GM19023 (cell line): ENCODE data around the gene WDCP.
"Not testable (repeated sequence)": the region's sequence is repeated elsewhere in the genome, so short reads cannot be mapped to it uniquely, and the experiment has no call there.

Source experiments
- ATAC-seq: cut with Tn5 transposase; IDR thresholded peaks from one replicate; pipeline ENCODE4 v1.9.1; 2021; ENCODE audit warnings: mild to moderate bottlenecking, moderate library complexity; ENCODE audit not compliant: unreplicated experiment

Gene WDCP

DNA sequence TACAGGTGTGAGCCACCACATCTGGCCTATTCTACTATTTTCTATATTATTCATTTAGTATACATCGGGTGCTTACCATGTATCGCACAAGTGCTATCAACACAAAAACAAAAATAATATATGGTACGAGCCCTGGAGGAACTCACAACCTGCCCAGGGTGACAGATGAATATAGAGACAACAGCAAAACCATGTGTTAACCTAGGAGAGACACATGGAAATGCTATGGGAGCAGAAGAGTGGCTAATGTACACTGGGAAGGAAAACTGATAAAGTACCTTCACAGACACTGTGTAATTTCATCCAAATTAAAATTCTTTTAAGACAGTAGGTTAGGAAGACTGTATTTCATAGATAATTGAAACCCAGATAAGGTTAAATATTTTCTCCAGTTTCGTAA lies 25.1 kb upstream of the WDCP start:
- ATAC-seq, result no peak

GRCh38 chr2:24065341-24065740 lies 18.1 kb upstream of the WDCP start:
- ATAC-seq, result no peak

DNA sequence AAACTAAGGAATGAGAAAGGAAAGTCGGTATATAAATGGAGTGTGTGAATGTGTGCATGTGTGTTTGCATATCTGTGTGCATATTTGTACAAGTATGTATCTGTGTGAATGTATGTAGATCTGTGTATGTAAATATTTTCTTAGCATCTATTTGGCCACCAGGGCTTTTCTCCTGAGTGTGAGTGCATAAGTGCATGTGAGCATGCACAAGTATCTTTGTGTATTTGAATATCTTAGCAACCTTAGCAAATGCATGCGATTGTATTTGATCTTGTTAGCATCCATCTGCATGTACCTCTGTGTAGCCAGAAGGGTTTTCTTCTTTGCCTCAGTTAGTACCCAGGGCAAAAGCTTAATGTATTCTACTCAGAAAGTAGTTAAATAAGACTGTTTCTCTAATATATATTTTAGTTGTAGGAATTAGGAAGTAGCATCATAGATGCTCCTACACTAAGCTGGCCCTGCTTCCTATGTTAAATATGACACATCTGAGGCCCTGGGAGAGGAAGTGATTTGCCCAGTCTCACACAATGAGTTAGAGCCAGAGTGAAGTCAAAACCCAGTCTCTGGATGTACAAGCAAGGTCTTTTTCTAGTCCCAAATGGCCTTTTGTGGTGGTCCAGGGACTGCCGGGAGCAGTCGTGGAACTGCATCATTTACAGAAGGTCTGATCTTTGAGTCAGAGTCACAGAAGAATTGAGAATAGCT lies 11.5 kb upstream of the WDCP start:
- no peak for ATAC-seq

DNA sequence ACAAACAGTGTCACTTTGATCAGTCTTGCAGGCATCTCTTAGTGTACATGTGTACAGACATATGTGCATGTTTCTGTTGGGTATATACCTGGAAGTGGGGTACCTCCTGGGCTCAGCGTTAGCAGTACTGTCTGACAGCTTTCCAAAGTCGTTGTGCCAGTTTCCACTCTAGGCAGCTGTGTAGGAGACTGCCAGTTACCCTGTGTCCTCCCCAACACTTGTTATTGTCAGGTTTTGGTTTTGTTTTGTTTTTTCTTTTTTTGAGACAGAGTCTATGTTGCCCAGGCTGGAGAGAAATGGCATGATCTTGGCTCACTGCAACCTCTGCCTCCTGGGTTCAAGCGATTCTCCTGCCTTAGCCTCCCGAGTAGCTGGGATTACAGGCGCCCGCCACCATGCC lies 8.6 kb upstream of the WDCP start:
- no peak for ATAC-seq

DNA sequence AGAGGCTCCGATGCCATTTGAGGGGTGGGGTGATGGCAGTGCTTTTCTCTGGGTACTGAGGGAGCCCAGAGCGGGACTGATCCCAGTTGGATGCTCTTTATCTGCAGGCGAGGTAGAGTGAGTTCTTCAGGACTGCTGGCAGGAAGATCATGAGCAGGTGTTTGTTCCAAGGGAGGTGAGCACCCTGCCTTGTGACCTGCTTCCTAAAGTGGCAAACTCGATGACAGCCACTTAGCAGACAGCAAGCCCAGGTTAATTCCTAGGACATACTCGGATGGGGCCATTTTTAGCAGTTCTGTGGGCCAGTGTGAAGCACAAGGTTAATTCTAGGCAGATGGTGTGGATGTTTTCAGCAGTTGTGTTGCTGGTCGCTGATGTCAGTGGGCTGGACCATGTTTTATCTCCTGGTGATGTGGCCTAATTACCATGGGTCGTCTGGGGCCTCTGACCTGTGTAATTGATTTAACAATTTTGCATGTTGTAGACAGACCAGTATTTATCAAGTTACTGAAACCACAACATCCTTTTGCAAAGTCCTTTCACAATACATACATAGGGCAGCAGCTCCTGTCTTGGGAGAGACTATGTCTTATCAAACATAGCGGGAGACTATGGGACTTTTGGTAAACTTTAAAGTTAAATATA lies 7.3 kb upstream of the WDCP start:
- ATAC-seq, result no peak

DNA sequence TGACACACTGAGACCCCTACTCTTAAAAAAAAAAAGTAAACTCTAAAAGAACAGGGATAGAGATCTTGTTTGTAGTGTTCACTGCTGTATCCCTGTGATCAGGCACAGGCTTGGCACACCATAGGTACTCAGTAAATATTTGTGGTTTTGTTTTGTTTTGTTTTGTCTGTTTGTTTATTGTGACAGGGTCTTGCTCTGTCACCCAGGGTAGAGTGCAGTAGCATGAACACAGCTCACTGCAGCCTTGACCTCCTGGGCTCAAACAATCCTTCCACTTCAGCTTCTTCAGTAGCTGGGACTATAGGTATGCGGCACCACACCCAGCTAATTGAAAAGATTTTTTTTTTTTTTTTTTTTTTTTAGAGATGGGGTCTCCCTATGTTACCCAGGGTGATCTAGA lies 5.8 kb upstream of the WDCP start:
- ATAC-seq, result no peak

- no peak for ATAC-seq
Measured at GRCh38 chr2:24051833-24052232, 4.6 kb upstream of the WDCP start.

DNA sequence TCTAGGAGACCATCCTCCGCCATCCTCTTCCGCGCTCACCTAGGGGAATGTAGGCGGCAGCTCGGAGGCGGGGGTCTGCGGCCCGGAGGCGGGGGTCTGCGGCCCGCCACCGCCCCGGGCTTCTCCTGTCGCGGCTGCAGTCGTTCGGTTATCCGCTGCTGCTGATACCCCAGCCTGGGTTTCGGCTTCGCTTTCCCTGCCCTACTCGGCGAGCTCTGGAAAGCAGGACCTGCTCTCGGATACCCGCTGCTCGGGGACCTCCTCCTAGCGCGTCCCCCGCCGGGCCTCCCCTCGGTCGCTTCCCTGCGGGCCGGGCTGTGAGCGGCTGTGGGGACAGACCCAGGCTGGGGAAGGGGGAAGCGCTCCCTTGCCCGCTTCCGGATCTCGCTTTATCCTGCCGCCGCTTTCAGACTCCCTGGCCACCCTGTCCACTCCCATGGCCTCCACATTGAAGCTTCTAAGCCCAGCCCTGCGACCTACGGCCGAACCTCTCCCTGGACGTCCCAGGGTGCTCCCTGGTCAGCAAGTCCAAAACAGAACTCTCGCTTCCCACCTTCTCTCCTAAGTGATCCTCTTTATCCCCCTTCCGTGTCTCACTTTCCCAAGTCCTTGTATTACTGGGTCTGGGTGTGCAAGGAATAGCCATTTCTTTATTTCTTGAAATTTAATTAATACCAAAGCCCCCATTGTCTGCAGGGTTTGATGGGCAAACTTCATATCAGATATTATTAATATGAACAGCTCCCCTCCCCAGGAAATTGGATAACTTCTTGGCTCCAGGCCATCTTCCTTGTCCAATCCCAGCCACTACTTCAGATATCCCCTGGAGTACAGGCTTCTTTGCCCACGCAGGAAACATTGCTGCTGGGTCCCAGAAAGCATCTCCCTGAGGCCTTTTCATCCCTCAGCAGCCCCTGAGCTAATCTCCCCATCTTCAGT lies 3.1 kb upstream of the WDCP start:
- no peak for ATAC-seq

DNA sequence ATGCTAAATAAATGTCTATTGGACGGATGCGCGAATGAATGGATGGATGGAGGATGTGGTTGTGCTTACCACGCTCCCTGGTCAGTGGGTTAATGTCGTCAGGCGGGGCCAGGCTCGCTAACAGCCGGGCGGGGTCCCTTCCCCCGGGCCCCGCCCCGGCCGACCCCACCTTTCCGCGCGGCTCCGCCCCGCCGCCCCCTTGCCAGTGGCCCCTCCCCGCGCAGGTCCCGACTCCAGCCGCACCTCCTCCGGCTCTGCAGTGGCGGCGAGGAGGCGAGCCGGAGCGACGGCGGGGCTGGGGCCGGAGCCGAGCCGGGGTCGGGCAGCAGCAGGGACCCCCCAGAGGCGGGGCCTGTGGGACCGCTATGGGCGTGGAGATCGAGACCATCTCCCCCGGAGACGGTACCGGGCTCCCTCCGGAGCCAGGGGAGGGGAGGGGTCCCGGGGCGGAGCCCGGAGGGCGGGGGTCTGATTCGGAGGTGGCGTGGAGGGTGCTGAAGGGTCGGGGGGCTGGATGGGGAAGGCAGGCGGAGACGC lies 2.4 kb upstream of the WDCP start, which contains the start of gene FKBP1B:
Gene FKBP1B (plus strand): TSS at position 257 of the 537 bp plus-strand sequence. CDS start 109 bp downstream, at position 366.
- ATAC-seq, result no peak

GRCh38 chr2:24048769-24049484 lies 1.7 kb upstream of the WDCP start:
- ATAC-seq, result no peak

GRCh38 chr2:24047703-24048033 lies 477 bp upstream of the WDCP start:
- no peak for ATAC-seq

DNA sequence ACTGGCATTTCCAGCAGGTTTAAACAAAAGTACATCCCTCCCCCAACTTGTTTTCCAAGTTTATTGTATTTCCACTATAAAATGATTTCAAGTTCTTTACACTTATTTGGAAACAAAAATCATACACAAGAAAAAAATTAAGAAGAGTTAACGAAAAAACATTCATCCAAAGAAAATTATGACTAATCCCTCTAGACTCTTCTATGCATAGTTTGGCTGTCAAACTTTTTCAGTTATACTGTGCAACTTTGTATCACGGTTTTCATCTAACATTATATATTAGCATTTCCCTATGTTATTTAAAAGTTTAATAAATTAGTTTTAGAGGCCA lies 627 bp downstream of the WDCP start:
- no peak for ATAC-seq

DNA sequence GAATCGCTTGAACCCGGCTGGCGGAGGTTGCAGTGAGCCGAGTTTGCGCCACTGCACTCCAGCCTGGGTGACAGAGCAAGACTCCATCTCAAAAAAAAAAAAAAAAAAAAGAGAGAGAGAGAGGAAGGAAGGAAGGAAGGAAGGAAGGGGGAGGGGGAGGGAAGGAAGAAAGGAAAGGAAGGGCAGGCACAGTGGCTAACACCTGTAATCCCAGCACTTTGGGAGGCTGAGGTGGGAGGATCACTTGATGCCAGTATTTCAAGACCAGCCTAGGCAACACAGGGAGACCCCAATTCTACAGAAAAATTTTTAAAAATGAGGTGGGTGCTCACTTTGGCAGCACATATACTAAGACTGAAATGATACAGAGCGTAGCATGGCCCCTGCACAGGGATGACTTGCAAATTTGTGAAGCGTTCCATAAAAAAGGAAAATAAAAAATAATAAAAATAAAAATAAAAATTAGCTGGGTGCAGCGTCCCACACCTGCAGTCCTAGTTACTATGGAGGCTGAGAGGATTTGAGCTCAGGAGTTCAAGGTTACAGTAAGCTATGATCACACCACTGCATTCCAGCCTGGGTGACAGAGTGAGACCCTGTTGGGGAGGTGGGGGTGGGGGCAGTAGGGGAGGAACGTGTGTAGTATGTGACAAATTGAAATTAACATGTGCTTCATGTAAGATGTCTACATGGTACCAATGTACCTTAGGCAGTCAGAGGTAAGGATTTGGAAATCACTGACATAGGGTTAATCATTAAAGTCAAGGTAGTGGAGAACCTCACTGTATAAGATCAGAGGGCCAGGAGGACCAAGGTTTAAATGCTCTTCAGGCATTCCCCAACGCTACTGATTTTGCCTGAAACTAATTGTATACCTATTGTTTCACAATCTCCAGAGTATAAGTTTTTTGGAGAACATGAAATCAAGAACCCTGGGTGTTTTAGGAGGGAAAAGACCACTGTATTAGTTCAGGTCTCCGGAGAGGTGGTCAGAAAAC lies 1.4 kb downstream of the WDCP start:
- ATAC-seq, result no peak

DNA sequence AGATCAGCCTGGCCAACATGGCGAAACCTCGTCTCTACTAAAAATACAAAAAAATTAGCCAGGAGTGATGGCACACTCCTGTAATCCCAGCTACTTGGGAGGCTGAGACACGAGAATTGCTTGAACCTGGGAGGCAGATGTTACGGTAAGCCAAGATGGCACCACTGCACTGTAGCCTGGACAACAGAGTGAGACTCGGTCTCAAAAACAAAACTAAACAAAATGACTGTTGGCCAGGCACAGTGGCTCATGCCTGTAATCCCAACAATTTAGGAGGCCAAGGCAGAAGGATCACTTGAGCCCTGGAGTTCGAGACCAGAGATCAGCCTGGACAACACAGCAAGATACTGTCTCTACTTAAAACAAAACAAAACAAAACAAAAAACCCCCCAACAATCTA lies 4.1 kb downstream of the WDCP start:
- ATAC-seq, result not testable (repeated sequence)

DNA sequence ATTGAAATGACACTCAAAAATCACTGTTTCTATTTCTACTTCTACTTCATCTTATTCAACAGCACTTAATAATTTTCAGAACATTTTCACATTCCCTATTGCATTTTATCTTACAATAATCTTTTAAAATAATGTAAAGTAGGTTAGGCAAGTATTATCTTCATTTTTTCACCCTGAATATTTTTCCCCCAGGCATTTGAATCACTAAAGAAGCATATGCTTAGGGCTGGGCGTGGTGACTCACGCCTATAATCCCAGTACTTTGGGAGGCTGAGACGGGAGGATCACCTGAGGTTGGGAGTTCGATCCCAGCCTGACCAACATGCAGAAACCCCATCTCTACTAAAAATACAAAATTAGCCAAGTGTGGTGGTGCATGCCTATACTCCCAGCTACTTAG lies 6.7 kb downstream of the WDCP start:
- no peak for ATAC-seq

DNA sequence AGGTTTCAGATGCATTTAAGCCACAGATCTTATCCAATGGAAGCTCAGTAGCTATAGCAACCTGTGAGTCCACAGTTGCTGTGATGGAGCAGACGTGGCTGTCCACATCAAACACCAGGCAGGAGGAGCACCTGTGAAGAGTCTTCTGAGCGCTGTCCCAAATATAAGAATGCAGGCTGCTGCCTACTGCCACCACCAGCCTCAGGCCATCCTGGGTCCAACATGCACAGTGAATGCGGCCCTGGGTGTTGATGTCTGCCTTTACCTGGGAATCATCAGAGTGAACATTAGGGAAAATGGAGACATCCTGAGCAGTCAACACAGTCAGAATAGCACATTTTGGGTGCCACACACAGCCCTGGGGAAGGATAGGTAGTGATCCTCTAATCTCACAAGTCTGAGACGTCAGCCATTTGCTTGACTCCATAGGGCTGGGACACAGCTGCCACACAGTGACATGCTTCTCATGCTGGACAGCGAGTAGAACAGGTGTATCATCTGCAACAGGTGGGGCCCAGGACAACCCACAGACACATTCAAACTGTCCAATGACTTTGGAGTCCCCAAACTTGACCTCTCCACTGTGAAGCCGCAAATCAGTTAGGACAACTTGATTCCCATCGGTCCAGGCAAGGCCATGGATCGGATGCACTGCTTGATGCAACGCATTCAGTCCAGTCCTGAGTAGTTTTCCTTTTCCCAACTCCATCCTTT lies 8.2 kb downstream of the WDCP start:
- no peak for ATAC-seq

DNA sequence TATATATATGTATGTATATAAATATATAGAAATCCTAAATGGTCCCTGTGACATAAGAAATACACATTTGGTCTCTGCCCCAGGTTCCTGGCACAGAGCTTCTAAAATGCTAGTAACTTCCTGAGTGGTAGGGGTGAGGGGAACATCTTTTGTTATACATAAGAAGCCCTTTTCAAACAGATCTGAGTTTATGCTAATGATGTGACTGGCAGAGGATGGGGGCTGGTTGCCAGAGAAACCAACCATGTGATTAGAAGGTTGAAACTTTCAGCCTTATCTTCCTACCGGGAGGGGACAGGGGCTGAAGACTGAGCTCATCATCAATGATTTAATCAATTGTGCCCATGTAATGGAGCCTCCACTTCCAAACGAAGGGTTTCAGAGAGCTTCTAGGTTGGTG lies 21.0 kb downstream of the WDCP start:
- no peak for ATAC-seq

DNA sequence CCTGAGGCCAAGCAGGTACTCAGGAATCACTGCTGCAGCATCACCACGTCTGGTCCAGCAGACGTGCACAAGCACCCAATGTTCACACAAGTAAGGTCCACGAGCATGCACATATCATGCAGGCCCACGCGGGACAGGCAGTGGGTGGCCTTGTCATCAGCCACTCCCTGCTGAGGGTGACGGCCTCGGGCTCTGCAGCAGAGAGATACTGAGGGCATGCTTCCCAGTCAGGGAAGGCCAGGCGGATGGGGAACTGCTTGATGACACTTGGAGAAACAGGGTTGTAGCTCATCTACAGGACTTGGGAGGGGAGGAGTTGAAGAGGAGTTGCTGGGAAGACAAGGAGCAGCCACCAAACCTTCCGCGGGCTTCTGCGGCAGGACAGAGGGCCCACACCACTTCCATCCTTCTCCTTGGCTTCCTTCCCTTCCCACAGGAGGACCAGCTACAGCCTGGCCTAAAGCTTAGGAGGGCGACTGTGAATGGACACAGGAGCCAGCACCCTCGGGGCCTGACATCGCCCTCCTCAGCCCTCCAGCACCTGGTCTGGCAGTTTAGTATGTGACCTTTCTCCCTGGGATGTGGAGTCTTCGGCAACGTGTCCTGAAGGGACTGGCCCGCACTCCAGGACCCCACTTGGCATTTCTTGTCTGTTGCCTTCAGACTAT lies 22.1 kb downstream of the WDCP start:
- ATAC-seq, result no peak

- no peak for ATAC-seq
Measured at GRCh38 chr2:24024018-24024417, 23.2 kb downstream of the WDCP start.
